CD4-positive, alpha-beta memory T cell (primary cell): ENCODE measurements around the gene BRCA2. TPM values are rescaled to one million over a fixed set of nuclear protein-coding genes. Genes with fewer than 3 reads are reported as not detected.
A peak's percentile ranks its signal among the peaks of the same experiment; 100 is the strongest.

Source experiments
- CTCF ChIA-PET: fragments of 350-600 bp; sonication (Branson Sonifier 250); formaldehyde crosslinking; loops from one replicate; lab custom pipeline; 2021; ENCODE audit warnings: inconsistent platforms; ENCODE audit not compliant: partially characterized antibody; lab: Charles Lee
- POLR2A ChIA-PET: fragments of 350-600 bp; sonication (Branson Sonifier 250); formaldehyde crosslinking; loops from one replicate; lab custom pipeline; 2021; ENCODE audit not compliant: partially characterized antibody; lab: Charles Lee
- DNase-seq, 5 donors: peaks; one replicate each; pipeline versions ENCODE4 v3.0.0 to v3.0.0-alpha.2; 2020 to 2022; ENCODE audit warnings: mixed read lengths in 1 of 5
- H3K27ac ChIP-seq: one replicate; pipeline ENCODE4 v1.7.0; 2013; ENCODE audit warnings: low read depth, low read length
- H3K27me3 ChIP-seq: 2 replicates; pipeline ENCODE4 v1.7.0; 2013; ENCODE audit warnings: mild to moderate bottlenecking, low read length, moderate library complexity; ENCODE audit not compliant: insufficient read depth
- H3K36me3 ChIP-seq: 2 replicates; pipeline ENCODE4 v1.7.0; 2013; ENCODE audit warnings: mild to moderate bottlenecking, low read length, moderate library complexity; ENCODE audit not compliant: insufficient read depth
- H3K4me1 ChIP-seq: 2 replicates; pipeline ENCODE4 v1.7.0; 2013; ENCODE audit warnings: mild to moderate bottlenecking, low read length, moderate library complexity; ENCODE audit not compliant: insufficient read depth
- H3K4me3 ChIP-seq, 2 donors: one replicate each; pipeline ENCODE4 v1.7.0; 2013; ENCODE audit warnings: low read length in 2 of 2, mild to moderate bottlenecking in 1 of 2
- H3K9me3 ChIP-seq, 2 donors: one replicate each; pipeline ENCODE4 v1.7.0; 2013; ENCODE audit warnings: low read length in 2 of 2, control low read depth in 1 of 2; ENCODE audit not compliant: control insufficient read depth in 1 of 2
- H3K27ac Mint-ChIP-seq, 7 donors: one replicate each; pipeline ENCODE4 v1.8.0; 2020 to 2021; ENCODE audit warnings: mixed read lengths in 7 of 7, mild to moderate bottlenecking in 6 of 7, inconsistent platforms in 3 of 7, moderate library complexity in 3 of 7
- H3K27me3 Mint-ChIP-seq, 2 donors: one replicate each; pipeline ENCODE4 v1.8.0; 2020 to 2021; ENCODE audit warnings: mixed read lengths in 2 of 2
- H3K36me3 Mint-ChIP-seq, 2 donors: one replicate each; pipeline ENCODE4 v1.8.0; 2020 to 2021; ENCODE audit warnings: mixed read lengths in 2 of 2, inconsistent platforms in 1 of 2, mild to moderate bottlenecking in 1 of 2
- H3K4me1 Mint-ChIP-seq, 4 donors: one replicate each; pipeline ENCODE4 v1.8.0; 2020 to 2021; ENCODE audit warnings: mixed read lengths in 4 of 4, mild to moderate bottlenecking in 1 of 4
- H3K4me3 Mint-ChIP-seq, 8 donors: one replicate each; pipeline ENCODE4 v1.8.0; 2020 to 2021; ENCODE audit warnings: mixed read lengths in 8 of 8, mild to moderate bottlenecking in 7 of 8, moderate library complexity in 6 of 8, inconsistent platforms in 3 of 8
- H3K9me3 Mint-ChIP-seq, 8 donors: one replicate each; pipeline ENCODE4 v1.8.0; 2020 to 2021; ENCODE audit warnings: mixed read lengths in 8 of 8, mild to moderate bottlenecking in 5 of 8, inconsistent platforms in 3 of 8, moderate library complexity in 1 of 8
- intact Hi-C: fragments of 100-400 bp; cut with micrococcal nuclease; formaldehyde crosslinking; loops from one replicate; pipeline ENCODE4 v1.15.1; 2023
- polyA plus RNA-seq, 2 donors: library from polyadenylated mRNA; unstranded; fragments of 300-500 nt; fragmentation: Illumina TruSeq; gene quantifications; one replicate each; pipeline ENCODE4 v1.2.3, GENCODE V29; 2021
- total RNA-seq, 2 experiments: library from RNA; stranded (reverse); gene quantifications; one replicate each; pipeline ENCODE4 v1.2.3, GENCODE V29; 2021

BRCA2 gene
- total RNA-seq (1 to 10 TPM; 3.2 TPM), polyA plus RNA-seq (1 to 10 TPM in 1 of 2 donors, under 1 TPM in 1; 0.71 to 2.1 TPM)

- ChIA-PET POLR2A (interaction anchor here (0.6 to 4.0 kb wide), 20 partner anchors 8 to 1228 kb away, joined by 3 to 82 read pairs (median 4); partner anchors contain the start of genes N4BP2L1, N4BP2L2 and PDS5B), CTCF (interaction anchor here (0.8 to 3.0 kb wide), 10 partner anchors 9 to 1227 kb away, joined by 3 to 19 read pairs (median 4); partner anchors contain the start of genes N4BP2L1 and PDS5B)
- Histone ChIP-seq H3K9me3 (no peaks in the 10 kb centered on the region), H3K27me3 (no peaks in the 10 kb centered on the region), H3K27ac (peak within 1 kb of the TSS; percentile 99), H3K4me3 (peak within 1 kb of the TSS; percentile 59 to 81), H3K36me3 (no peaks in the 10 kb centered on the region), H3K4me1 (peaks cover 16% of the 10 kb centered on the region)
- intact Hi-C loops: loop anchor here (1.0 to 10.0 kb wide), 6 partner anchors 113 to 1271 kb away; partner anchors contain the start of genes N4BP2L1, N4BP2L2 and PDS5B
- peak within 1 kb of the TSS; percentile 91 to 100 (median 96) for H3K4me3 Mint-ChIP-seq
- H3K4me1 Mint-ChIP-seq: peaks cover 7 to 27% (median 11%) of the 10 kb centered on the region in 4 donors
- H3K27me3 Mint-ChIP-seq: no peaks in the 10 kb centered on the region
- H3K27ac Mint-ChIP-seq: peak within 1 kb of the TSS; percentile 98 to 100 (median 100)
- H3K9me3 Mint-ChIP-seq: no peaks in the 10 kb centered on the region
- DNase-seq: peak; percentile 85 to 89 (median 87)
- peaks cover 0 to 10% of the 10 kb centered on the region in 2 donors for H3K36me3 Mint-ChIP-seq
Measured at GRCh38 chr13:32315238-32316027, at the start of gene BRCA2, which contains the start of gene ZAR1L. TSS of gene BRCA2 (plus strand) at chr13:32315508. CDS start at chr13:32316461, 953 bp downstream. TSS of gene ZAR1L (minus strand) at chr13:32315363. CDS start at chr13:32311925, 3,438 bp downstream.

- Mint-ChIP-seq H3K27me3 (no peaks in the 10 kb centered on the region), H3K27ac (peak overlapping the region in 1 of 7 donors; percentile 15), H3K9me3 (no peaks in the 10 kb centered on the region), H3K4me3 (no peak overlapping the region), H3K36me3 (peaks cover 28 to 36% of the 10 kb centered on the region in 2 donors), H3K4me1 (peaks cover 0 to 4% (median 0%) of the 10 kb centered on the region in 4 donors)
- no peaks in the 10 kb centered on the region for H3K9me3 ChIP-seq
- H3K4me3 ChIP-seq: no peak overlapping the region
- H3K27ac ChIP-seq: no peak overlapping the region
- H3K27me3 ChIP-seq: no peaks in the 10 kb centered on the region
- ChIA-PET POLR2A (no interaction called here), CTCF (no interaction called here)
- H3K4me1 ChIP-seq: no peaks in the 10 kb centered on the region
- no peak for DNase-seq
- intact Hi-C loops: no loop called here
- H3K36me3 ChIP-seq: no peaks in the 10 kb centered on the region
Measured at GRCh38 chr13:32265726-32266125, 49.6 kb upstream of the BRCA2 start.

GRCh38 chr13:32266130-32266529 lies 49.2 kb upstream of the BRCA2 start:
- peak overlapping the region in 1 of 7 donors; percentile 15 for H3K27ac Mint-ChIP-seq
- Histone ChIP-seq H3K9me3 (no peaks in the 10 kb centered on the region), H3K27ac (no peak overlapping the region), H3K4me1 (no peaks in the 10 kb centered on the region), H3K27me3 (no peaks in the 10 kb centered on the region), H3K4me3 (no peak overlapping the region), H3K36me3 (no peaks in the 10 kb centered on the region)
- no peak overlapping the region for H3K4me3 Mint-ChIP-seq
- intact Hi-C loops: no loop called here
- H3K9me3 Mint-ChIP-seq: no peaks in the 10 kb centered on the region
- no peak for DNase-seq
- H3K27me3 Mint-ChIP-seq: no peaks in the 10 kb centered on the region
- POLR2A ChIA-PET: no interaction called here
- peaks cover 0 to 4% (median 0%) of the 10 kb centered on the region in 4 donors for H3K4me1 Mint-ChIP-seq
- H3K36me3 Mint-ChIP-seq: peaks cover 28 to 35% of the 10 kb centered on the region in 2 donors
- CTCF ChIA-PET: no interaction called here

- Mint-ChIP-seq H3K27me3 (no peaks in the 10 kb centered on the region), H3K27ac (peak overlapping the region in 1 of 7 donors; percentile 61), H3K9me3 (no peaks in the 10 kb centered on the region), H3K36me3 (peaks cover 30 to 31% of the 10 kb centered on the region in 2 donors), H3K4me3 (peak overlapping the region in 1 of 8 donors; percentile 55), H3K4me1 (peaks cover 0 to 4% (median 0%) of the 10 kb centered on the region in 4 donors)
- Histone ChIP-seq H3K27ac (no peak overlapping the region), H3K36me3 (no peaks in the 10 kb centered on the region), H3K4me1 (no peaks in the 10 kb centered on the region), H3K27me3 (no peaks in the 10 kb centered on the region), H3K9me3 (no peaks in the 10 kb centered on the region), H3K4me3 (no peak overlapping the region)
- CTCF ChIA-PET: interaction anchor here (0.7 to 4.0 kb wide), 11 partner anchors 9 to 313 kb away, joined by 3 to 14 read pairs (median 5); partner anchors contain the start of genes BRCA2 and ZAR1L
- peak; percentile 26 to 41 (median 40) for DNase-seq
- POLR2A ChIA-PET: interaction anchor here (0.8 kb wide), 1 partner anchor 47 kb away, joined by 3 read pairs; the partner anchor contains the start of genes BRCA2 and ZAR1L
- intact Hi-C loops: loop anchor here (1.0 kb wide), 2 partner anchors 42 to 175 kb away; no protein-coding TSS in a partner anchor
Measured at GRCh38 chr13:32267836-32268439, 47.4 kb upstream of the BRCA2 start.

GRCh38 chr13:32272021-32272683 lies 43.2 kb upstream of the BRCA2 start:
- Mint-ChIP-seq H3K4me3 (no peak overlapping the region), H3K36me3 (peaks cover 25 to 31% of the 10 kb centered on the region in 2 donors), H3K9me3 (no peaks in the 10 kb centered on the region), H3K4me1 (peaks cover 0 to 4% (median 0%) of the 10 kb centered on the region in 4 donors), H3K27me3 (no peaks in the 10 kb centered on the region), H3K27ac (no peak overlapping the region)
- no peaks in the 10 kb centered on the region for H3K27me3 ChIP-seq
- intact Hi-C loops: no loop called here
- no peaks in the 10 kb centered on the region for H3K36me3 ChIP-seq
- H3K9me3 ChIP-seq: no peaks in the 10 kb centered on the region
- CTCF ChIA-PET: no interaction called here
- POLR2A ChIA-PET: no interaction called here
- no peak for DNase-seq
- no peak overlapping the region for H3K4me3 ChIP-seq
- H3K4me1 ChIP-seq: no peaks in the 10 kb centered on the region
- H3K27ac ChIP-seq: no peak overlapping the region

GRCh38 chr13:32277839-32278238 lies 37.5 kb upstream of the BRCA2 start:
- Mint-ChIP-seq H3K36me3 (peaks cover 29 to 39% of the 10 kb centered on the region in 2 donors), H3K27ac (no peak overlapping the region), H3K4me3 (no peak overlapping the region), H3K9me3 (no peaks in the 10 kb centered on the region), H3K27me3 (no peaks in the 10 kb centered on the region), H3K4me1 (no peaks in the 10 kb centered on the region)
- CTCF ChIA-PET: interaction anchor here (1.6 kb wide), 1 partner anchor 10 kb away, joined by 7 read pairs; no protein-coding TSS in a partner anchor
- H3K9me3 ChIP-seq: no peaks in the 10 kb centered on the region
- DNase-seq: no peak
- intact Hi-C loops: no loop called here
- no peak overlapping the region for H3K27ac ChIP-seq
- H3K36me3 ChIP-seq: no peaks in the 10 kb centered on the region
- no peaks in the 10 kb centered on the region for H3K4me1 ChIP-seq
- POLR2A ChIA-PET: no interaction called here
- no peaks in the 10 kb centered on the region for H3K27me3 ChIP-seq
- H3K4me3 ChIP-seq: no peak overlapping the region
